Fibroblast of peridontal ligament (primary cell): ENCODE measurements around the gene UBE2G2.
A peak's percentile ranks its signal among the peaks of the same experiment; 100 is the strongest.

Experiments
- DNase-seq: peaks from one replicate; pipeline ENCODE4 v3.0.0-alpha.2; 2010; ENCODE audit errors: extremely low read depth

UBE2G2 gene

DNA sequence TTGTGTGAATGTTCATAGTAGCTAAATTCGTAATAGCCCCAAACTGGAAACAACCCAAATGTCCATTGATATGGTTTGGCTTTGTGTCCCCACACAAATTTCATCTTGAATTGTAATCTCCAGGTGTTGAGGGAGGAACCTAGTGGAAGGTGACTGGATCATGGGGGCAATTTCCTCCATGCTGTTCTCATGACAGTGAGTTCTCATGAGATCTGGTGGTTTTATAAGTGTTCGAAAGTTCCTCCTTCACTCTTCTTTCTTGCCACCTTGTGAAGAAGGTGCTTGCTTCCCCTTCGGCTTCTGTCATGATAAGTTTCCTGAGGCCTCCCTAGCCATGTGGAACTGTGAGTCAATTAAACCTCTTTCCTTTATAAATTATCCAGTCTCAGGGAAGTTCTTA, 11.3 kb downstream of the UBE2G2 start:
- no peak for DNase-seq

DNA sequence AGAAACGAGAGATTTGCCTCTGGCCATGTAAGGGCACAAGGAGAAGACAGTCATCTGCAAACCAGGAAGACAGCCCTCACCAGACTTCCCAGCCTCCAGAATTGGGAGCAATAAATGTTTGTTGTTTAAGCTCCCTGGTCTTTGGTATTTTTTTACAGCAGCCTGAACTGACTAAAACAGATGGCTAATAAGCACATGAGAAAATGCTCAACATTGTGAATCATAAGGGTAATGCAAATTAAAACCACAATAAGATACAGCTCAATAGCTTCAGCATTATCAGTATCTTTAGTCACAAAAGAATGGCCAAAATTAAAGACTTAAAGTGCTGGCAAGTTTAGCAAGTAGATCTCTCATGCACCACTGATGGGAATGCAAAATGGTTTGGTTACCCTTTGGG, 11.7 kb downstream of the UBE2G2 start:
- peak; percentile 57 for DNase-seq

DNA sequence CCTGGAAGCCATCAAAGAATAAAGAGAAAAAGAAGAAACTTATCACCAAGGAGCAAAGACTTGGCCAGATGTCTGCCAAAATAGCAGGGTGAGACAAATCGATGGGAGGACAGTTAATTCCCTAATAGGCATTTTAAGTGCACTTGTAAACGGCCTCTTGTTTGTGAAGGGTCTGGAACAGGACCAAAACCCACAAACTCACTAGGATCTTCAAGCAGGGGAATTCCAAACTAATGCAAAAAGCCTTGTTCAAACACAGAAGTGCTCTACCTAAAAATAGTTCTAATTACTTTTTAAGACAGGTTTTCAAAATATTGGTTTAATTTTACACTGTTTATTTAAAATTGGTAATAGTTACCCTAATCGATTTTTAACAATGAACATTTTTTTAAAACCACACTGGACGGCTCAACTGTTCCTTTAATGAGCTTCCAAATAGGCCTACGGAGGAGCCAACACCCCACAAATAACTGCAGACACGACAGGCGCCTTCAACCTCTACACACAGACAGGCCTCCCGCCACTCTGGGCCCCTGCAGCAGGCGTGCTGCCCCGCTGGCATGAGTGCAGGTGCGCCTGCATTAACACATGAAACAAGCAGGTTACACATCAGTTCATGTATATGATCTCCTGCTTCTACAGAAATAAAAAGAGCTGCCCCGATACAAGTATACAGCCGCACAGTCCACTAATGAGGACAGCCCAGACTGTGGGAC, 15.8 kb downstream of the UBE2G2 start:
- peak; percentile 27 for DNase-seq

DNA sequence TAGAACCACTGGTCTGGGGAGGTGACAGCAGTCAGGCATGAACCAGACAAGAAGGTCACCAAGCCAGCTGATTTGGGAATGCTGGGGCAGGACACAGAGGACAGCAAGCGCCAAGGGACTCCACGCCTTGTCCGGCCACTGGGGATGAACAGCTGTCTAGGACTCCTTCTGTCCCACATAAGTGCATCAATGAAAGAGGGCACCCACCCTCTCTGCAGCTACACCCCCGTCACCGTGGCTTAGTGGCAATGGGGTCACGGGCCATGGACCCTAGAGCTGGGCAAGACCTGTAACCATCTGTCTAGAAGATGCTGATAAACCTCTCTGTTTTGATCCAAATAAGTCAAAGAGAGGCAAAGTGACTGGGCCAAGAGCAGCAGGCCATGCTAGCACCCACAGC, 16.8 kb downstream of the UBE2G2 start:
- DNase-seq = no peak

DNA sequence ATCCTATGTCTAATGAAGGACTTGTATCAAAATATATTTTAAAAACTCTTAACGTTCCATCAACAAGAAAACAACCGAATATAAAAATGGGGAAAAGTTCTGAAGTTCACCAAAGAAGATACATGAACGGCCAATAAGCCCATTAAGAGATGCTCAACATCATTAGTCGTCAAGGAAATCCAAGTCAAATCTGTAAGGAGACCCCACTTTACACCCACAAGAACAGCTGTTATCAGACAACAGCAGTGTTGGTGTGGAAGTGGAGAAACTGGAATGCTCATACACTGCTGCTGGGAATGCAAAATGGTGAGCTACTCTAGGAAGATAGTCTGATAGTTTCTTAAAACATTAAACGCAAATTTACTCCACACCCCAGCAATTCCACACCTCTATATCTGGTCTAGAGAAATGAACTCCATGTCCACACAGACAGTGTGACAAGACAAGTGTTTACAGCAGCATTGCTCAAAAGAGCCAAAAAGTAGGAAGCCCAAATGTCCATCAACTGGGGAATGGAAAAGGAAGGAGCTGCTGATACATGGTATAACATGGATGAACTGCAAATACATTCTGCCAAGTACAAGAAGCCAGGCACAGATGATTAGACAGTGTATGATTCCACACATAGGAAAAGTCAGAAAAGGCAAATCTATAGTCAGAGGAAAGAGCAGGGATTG, 18.5 kb downstream of the UBE2G2 start:
- no peak for DNase-seq

DNA sequence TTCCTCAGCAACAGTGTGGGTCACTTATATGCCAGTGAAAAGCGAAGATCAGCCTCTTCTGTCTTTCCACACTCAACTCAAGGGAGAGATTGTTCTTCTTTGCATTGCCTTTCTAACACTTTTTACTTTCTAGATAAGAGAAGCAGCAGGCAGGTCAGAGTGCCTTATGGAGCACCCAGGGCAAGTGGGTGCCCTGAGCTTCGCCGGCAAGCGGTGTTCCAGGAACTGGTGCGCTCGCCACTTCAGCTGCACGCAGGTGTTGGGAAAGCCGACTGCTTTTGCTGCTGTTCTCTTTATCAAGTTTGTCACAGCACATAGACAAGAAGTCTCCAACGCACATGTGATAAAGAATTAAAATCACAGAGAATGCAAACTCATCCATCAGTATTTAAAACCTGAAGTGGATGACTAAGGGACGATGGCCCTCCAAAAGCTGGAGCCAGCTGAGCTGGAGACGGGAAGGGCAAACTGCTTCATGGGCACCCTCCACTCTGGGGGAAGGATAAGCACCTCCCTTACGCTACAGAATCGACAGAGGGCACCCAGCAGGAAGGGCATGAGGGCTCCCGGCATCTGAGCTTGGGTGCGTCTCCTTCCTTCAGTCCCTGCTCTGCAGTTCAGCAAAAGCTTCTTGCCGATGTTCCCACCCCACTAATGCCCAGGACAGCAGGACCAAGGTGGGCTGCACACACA, 20.7 kb downstream of the UBE2G2 start:
- no peak for DNase-seq

DNA sequence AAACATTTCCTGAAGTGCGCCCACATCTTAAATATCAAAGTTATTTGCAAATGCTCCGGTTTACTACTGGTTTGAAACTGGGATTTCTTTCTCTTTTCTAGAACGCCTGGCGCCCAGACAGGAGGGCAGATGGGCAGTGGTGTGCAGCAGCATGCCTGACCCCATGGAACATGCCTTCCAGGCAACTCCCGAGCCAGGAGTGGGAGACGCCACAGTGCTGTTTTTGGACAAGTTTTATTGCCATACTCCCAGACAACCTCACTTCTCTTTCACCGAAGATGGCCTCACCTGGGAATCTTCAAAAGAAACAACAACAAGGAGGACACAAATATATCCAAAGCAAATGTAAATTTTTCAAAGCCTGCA, 21.5 kb downstream of the UBE2G2 start:
- no peak for DNase-seq

DNA sequence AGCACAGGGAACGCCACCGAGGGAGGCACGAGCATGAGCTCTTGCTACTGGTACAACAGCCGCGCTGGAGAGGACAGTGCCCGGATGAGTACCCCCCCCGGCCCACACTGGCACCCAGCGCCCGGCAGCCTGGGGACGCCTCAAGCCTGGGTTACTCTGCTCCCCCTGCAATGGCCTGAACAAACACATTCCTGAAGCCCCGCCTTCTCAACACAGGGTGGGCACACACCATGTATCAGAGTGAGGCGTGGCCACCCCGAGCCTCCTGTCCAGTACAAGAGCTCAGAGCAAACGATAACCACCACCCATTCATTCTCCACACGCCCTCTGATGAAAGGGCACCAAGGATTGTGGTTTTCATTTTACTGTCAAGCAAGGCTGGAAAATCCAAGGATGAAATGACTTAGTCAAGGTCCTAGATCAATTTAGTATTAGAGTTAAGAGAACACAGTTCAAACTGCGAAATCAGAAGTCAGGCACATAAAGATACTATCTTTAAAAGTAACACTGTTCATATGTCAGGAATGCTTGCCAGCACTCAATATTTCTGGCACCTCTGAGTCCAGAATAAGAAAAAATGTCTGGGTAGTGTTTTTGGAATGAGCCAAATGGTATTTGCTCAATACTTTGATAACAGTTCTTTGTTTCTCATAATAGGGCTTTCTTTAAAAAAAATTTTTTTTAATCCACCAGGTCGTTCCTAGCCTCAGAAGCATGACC, 22.0 kb downstream of the UBE2G2 start:
- no peak for DNase-seq

DNA sequence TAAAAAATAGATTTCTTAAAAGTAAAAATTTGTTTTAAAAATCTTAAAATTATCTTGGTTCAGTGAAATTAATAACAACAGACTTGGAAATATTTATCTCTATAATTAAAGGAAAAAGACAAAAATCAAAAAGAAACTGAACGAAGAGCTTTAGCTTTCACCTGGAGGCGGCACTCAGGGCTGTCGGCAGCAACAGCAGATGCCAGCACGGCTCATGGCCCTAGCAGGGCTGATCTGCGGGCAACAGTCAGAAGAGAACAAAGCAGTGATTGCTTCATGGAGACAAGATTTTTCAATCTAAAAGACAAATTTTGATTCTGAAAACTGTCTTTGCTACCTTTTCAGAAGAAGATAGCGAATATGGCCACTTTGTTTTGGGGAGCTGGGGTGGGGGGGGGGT, 22.6 kb downstream of the UBE2G2 start:
- no peak for DNase-seq

DNA sequence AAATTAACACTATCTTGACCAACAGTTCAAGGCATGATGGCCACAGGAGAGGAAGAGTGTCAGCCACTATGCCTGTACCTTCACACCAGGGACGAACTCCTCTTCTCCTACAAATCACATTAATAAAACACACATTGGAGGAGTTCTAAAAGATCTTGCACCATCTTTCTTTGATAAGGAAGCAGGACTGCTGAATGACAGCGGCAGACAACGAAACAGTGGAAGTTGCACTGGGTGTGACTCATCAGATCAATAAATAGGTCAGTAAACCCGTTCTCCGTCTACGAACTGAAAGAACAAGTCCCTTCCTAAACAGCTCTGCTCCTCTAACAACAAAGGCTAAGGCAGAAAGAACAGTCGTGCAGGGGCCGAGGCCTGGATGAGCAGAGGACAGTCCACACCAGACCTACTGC, 23.1 kb downstream of the UBE2G2 start:
- DNase-seq = no peak

DNA sequence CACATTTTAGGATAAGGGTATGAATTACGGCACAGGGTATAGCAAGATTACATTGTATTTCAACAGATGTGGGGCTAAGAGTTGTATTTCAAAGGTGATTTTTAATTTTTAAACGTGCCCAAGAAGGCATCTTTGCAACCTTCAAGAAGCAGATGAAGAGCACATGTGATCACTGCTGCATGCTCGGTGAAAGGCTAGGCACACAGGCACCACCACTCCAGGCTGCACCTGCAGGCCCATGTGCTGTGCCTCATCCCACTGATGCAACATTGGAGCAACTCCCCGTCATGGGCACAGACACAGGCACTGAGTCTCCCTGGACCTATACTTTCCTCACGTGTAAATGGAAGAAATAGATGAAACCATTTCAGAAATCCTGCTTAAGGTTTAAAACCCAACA, 23.5 kb downstream of the UBE2G2 start:
- no peak for DNase-seq

DNA sequence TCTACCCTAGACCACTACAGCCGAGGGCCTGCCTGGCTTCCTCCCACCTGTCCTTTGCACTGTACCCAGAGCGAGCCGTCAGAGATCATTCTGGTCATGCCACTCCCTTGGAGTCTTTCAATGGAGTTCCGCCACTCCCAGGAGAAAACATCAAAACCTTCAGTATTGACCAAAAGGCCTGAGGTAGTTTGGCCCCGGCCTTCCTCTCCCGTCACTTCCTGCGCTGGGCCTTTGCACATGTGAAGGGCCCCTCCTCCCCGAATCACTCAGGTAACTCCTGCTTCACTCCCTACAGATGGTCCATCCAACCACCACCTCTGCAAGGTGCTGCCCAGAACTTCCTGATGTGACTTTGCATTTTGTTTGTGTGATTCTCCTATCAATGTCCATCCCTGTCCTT, 26.6 kb downstream of the UBE2G2 start:
- DNase-seq = no peak

DNA sequence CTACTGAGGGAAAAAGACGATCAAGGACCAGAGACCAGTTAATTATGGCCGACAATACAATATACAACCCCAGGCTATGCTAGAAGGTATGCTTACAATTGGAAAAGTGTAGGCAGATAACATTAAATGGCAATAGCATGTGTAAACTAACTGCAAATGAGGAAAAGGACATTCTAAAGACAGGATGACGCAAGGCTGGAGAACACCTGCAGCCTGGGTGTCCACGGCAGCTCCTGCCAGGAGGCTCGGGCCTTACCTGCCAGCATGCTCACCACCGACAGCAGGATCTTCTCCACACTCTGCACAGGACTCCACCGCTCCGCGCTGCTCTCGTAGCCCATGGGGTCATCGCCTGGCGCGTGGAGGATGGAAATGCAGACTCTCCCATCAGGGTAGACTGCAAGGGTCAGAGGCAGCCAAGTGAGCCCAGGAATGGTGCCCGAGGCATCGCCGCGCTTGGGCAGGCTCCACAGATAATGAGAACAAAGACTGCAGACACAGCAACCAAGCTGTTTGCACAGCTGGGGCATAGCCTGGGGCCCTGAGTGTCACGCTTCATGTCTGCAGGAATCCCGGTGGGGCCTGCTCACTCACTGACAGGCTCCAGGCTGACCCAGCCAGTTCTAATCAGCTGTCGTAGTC, 28.2 kb downstream of the UBE2G2 start:
- no peak for DNase-seq

DNA sequence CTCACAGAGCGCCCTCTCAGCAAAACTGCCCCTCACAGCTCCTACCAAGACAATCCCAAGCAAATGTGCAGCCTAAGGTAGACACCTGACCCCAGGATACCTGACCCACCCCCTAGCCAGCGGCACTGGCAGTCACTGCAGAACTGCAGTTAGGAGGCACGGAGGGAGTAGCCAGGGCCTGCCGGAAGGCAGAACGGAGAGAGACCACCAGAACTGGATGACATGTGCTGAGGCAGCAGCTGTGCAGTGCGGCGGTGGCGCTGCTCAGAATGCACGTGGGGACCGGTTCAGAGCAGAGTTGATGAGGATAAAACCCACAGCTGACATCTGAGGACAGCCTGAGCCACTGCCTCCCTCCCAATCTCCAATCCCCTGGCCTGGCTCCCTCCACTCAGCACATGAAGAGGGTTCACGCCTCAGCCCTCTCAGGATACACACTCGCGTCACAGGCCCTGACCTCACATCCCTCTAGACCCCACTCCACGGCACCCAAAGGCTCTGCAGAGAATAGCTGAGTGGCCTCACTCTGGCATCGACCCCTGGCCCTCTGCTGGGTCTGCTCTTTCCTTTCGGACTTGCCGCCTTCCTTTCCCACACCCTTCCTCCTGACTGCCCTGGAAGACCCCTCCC, 29.6 kb downstream of the UBE2G2 start:
- DNase-seq = no peak

DNA sequence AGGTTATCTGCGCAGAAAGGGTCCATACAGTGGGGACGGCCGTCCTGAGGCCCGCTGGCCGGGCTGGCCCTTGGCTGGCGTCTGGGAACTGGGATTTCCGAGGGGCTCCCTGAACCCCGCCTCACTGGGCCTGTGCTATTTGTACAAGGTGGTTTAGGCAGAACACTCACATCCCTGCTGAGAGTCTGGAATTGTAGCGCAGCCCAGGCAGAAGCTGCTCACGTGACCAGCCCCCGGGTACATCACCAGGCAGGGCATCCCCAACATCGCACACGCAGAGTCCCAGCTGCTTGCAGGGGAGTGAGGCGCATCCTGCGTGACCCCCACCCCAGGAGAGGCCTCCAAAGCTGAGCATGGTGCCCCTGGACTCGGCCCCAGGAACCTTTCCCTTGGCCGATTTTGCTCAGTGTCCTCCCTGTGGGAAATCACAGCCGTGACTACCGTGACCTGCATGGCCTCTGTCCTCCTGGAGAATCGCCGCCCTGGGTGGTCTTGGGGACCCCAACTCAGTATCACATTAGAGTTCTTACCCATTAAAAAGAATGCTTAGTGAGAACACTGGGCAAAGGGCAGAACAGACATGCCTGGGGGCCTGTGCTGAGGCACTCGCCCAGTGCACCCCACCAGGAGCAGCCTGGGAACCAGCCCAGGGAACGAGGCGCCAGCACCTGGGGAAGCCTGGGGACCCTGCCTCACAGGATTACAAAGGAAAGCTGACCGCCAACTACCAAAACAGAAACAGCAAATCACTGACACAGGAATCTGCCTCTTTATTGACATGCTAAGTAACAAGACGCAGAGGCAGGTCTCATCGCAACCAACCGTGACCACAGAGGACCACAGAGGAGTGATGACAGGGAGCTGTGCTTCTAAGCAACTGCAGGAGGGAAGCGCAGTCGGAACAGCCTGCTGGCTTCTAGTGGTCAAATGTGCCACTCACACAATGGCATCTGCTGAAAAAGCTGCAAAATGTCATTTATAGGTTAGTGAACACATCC, 33.5 kb downstream of the UBE2G2 start:
- DNase-seq = no peak

DNA sequence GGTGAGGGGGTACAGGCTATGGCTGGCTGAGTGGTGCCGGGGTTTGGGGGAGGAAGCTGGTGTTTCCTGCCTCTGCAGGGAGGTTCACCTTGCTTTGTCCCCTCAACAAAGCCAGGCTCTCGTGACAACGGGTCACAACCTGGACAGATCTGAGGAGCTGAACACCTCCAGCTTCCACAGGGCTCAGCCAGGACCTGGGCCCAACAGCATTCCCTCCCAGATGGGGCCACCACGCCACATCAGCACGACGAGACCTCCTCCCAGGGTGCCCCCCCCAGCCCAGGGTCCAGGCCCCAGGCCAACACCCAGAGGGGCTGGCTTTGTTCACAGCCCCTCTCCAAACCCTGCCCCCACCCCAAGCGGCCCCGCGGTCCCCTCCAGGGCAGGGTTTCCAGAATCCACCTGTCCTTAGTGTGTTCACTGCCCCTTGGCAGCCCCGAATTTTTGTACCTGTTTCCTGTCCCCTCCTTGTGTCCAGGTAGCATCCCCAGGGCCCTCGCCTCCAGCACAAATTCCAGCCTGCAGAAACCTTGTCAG, 34.7 kb downstream of the UBE2G2 start:
- no peak for DNase-seq

DNA sequence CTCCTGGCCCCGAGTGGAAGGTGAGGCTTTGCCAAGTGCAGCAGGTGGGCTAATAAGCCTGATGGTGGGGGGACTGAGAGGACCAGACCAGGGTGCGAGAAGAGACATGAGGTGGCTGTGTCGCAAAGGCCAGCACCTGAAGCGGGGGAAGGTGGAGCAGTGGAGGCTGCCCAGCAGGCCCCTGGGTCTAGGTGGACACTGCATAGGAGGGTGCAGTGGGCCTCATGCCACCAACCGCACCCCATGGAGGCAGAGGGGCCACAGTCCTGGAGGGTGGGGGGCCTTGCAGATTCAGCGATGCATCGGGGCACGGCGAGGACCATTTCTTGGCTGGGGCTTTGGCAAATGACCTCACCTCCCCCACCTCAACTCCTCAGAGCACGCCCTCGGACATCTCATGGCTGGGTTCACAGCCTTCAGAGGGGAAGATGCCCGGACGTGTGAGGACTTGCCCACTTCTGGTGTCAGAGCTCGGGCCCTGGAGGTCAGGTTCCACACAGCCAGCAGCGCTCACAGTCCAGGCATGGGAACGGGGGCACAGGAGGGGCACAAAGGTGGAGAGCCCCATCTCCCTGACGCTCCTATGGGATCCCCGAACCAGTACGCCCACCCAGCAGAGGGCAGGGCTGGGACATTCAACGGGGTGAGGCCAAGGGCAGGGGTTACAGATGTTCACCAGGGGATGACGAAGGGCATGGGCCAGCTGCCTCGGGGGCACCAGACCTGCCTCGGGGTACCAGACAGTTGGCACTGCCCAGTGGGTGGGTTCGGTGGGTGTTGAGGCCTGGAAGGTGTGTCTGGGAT, 35.4 kb downstream of the UBE2G2 start:
- no peak for DNase-seq

DNA sequence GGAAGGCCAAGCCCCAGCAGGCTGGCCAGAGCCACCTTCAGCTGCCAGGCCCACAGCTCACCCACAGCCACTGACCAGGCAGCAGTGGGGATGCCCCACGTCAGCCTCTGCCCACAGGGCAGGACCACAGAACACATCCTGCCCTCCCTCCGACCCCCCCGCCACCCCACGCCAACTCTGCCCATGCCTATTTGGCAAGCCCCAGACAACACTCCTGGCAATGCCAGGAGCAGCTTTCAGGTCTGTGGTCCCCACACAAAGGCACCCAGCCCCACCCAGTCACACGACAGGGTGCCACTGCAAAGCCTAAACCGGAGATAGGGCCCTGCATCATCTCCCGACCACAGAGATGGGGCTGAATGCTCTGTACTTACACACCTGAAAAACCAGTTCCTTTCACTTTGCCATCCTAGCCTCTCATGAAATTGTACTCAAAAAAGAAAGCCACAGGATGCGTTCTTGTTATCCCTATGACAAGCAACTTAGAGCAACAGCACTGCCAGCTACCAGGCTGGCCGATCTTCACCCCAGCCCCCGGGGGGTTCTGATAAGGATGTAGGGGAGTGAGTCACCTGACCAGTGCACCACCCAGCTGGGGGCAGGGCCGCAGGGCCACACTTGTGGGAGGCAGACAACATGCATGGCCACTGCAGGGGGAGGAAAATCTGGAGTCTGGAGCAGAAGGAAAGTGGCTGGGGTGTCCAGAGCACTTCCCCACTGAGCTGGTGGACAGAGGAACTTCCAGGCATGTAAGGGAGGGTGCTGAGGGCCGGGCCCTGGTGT, 36.2 kb downstream of the UBE2G2 start:
- no peak for DNase-seq
